Urinary bladder (tissue), 4 donors: ENCODE results near the gene VSIR. TPM values are rescaled to one million over a fixed set of nuclear protein-coding genes. Genes with fewer than 3 reads are reported as not detected.

Experiments
- DNase-seq: peaks from one replicate; pipeline ENCODE4 v3.0.0-alpha.2; 2015; ENCODE audit errors: extremely low spot score
- H3K27ac ChIP-seq: one replicate; pipeline ENCODE4 v1.5.1; 2013; ENCODE audit warnings: low read depth, mild to moderate bottlenecking, moderate library complexity
- H3K36me3 ChIP-seq: one replicate; pipeline ENCODE4 v1.6.1; 2013; ENCODE audit warnings: mild to moderate bottlenecking, moderate library complexity; ENCODE audit not compliant: insufficient read depth
- H3K4me1 ChIP-seq: one replicate; pipeline ENCODE4 v1.6.1; 2013; ENCODE audit warnings: mild to moderate bottlenecking, moderate library complexity; ENCODE audit not compliant: insufficient read depth
- H3K4me3 ChIP-seq: one replicate; pipeline ENCODE4 v1.5.1; 2013; ENCODE audit warnings: low read depth, low read length
- WGBS: extraction: QIAGEN DNeasy Blood & Tissue Kit; methylation state at CpG from one replicate; pipeline ENCODE4 v1.1.7; 2013; 5-methylcytosine and 5-hydroxymethylcytosine counted together
- polyA plus RNA-seq: library from polyadenylated mRNA; stranded (reverse); fragments of 200-250 nt; gene quantifications from one replicate; pipeline ENCODE4 v1.2.3, GENCODE V29; 2013
- total RNA-seq: library from RNA; depleted of rRNA; stranded (reverse); fragments of >200 nt; gene quantifications from one replicate; pipeline ENCODE4 v1.2.3, GENCODE V29; 2014
- donor health status: healthy with polysubstance abuse.
- donor health status: healthy.

Gene VSIR
- total and polyA plus RNA-seq, 2 donors = 24.9 to 59.6 TPM

GRCh38 chr10:71799608-71800453 lies 26.5 kb upstream of the VSIR start:
- no peaks in the 10 kb centered on the region for H3K4me1 ChIP-seq
- 79% methylated on average over 3 of the region's 3 CpGs for WGBS
- no peak for DNase-seq
- no peaks in the 10 kb centered on the region for H3K36me3 ChIP-seq
- no peak overlapping the region for H3K4me3 ChIP-seq
- H3K27ac ChIP-seq = no peak overlapping the region

- Histone ChIP-seq H3K27ac (no peak overlapping the region), H3K36me3 (no peaks in the 10 kb centered on the region), H3K4me1 (no peaks in the 10 kb centered on the region), H3K4me3 (no peak overlapping the region)
- DNase-seq = no peak
- WGBS = 83% methylated on average over 10 of the region's 10 CpGs
These were observed 25.8 kb upstream of the VSIR start for GRCh38 chr10:71799112-71799511.

GRCh38 chr10:71798308-71798624 lies 24.9 kb upstream of the VSIR start:
- no peaks in the 10 kb centered on the region for H3K36me3 ChIP-seq
- DNase-seq = no peak
- 80% methylated on average over 6 of the region's 6 CpGs for WGBS

GRCh38 chr10:71797533-71798307 lies 24.4 kb upstream of the VSIR start:
- Histone ChIP-seq H3K4me3 (no peak overlapping the region), H3K4me1 (no peaks in the 10 kb centered on the region), H3K27ac (no peak overlapping the region), H3K36me3 (no peaks in the 10 kb centered on the region)
- DNase-seq = no peak
- WGBS = 73% methylated on average over 10 of the region's 10 CpGs

More at GRCh38 chr10:71798308-71798624, 24.9 kb upstream of the VSIR start:
- no peak overlapping the region for H3K27ac ChIP-seq
- no peaks in the 10 kb centered on the region for H3K4me1 ChIP-seq
- no peak overlapping the region for H3K4me3 ChIP-seq

GRCh38 chr10:71796749-71797405 lies 23.6 kb upstream of the VSIR start:
- DNase-seq = no peak
- Histone ChIP-seq H3K4me3 (no peak overlapping the region), H3K4me1 (no peaks in the 10 kb centered on the region), H3K36me3 (no peaks in the 10 kb centered on the region), H3K27ac (no peak overlapping the region)
- WGBS = 83% methylated on average over 7 of the region's 7 CpGs

- Histone ChIP-seq H3K4me1 (no peaks in the 10 kb centered on the region), H3K4me3 (no peak overlapping the region), H3K36me3 (no peaks in the 10 kb centered on the region), H3K27ac (no peak overlapping the region)
- WGBS = 21% methylated on average over 2 of the region's 2 CpGs
- no peak for DNase-seq
These were observed 21.9 kb upstream of the VSIR start for GRCh38 chr10:71795248-71795647.

GRCh38 chr10:71790749-71791440 lies 17.6 kb upstream of the VSIR start:
- Histone ChIP-seq H3K27ac (no peak overlapping the region), H3K4me3 (no peak overlapping the region), H3K36me3 (no peaks in the 10 kb centered on the region), H3K4me1 (no peaks in the 10 kb centered on the region)
- DNase-seq = no peak
- 86% methylated on average over 17 of the region's 17 CpGs for WGBS

GRCh38 chr10:71789871-71790270 lies 16.6 kb upstream of the VSIR start:
- DNase-seq = no peak
- WGBS = 65% methylated on average over 10 of the region's 10 CpGs

GRCh38 chr10:71788954-71789353 lies 15.6 kb upstream of the VSIR start:
- DNase-seq = no peak
- Histone ChIP-seq H3K27ac (no peak overlapping the region), H3K36me3 (no peaks in the 10 kb centered on the region), H3K4me3 (no peak overlapping the region), H3K4me1 (no peaks in the 10 kb centered on the region)
- WGBS = 83% methylated on average over 8 of the region's 8 CpGs

More at GRCh38 chr10:71789871-71790270, 16.6 kb upstream of the VSIR start:
- H3K4me1 ChIP-seq = no peaks in the 10 kb centered on the region
- H3K36me3 ChIP-seq = no peaks in the 10 kb centered on the region
- H3K27ac ChIP-seq = no peak overlapping the region
- H3K4me3 ChIP-seq = no peak overlapping the region

- no peak overlapping the region for H3K27ac ChIP-seq
- no peaks in the 10 kb centered on the region for H3K4me1 ChIP-seq
- WGBS = 88% methylated on average over 18 of the region's 18 CpGs
- DNase-seq = no peak
- H3K4me3 ChIP-seq = no peak overlapping the region
- no peaks in the 10 kb centered on the region for H3K36me3 ChIP-seq
These were observed 11.5 kb upstream of the VSIR start for GRCh38 chr10:71784679-71785272.

GRCh38 chr10:71783917-71784678 lies 10.8 kb upstream of the VSIR start:
- Histone ChIP-seq H3K36me3 (no peaks in the 10 kb centered on the region), H3K4me3 (no peak overlapping the region), H3K27ac (no peak overlapping the region), H3K4me1 (no peaks in the 10 kb centered on the region)
- WGBS = 89% methylated on average over 17 of the region's 17 CpGs
- DNase-seq = no peak

- Histone ChIP-seq H3K27ac (no peak overlapping the region), H3K4me3 (no peak overlapping the region), H3K4me1 (no peaks in the 10 kb centered on the region), H3K36me3 (no peaks in the 10 kb centered on the region)
- 40% methylated on average over 7 of the region's 7 CpGs for WGBS
- DNase-seq = no peak
These were observed 9.7 kb upstream of the VSIR start for GRCh38 chr10:71782917-71783490.
